ENCODE data around the gene RNF135. TPM values are rescaled to one million over a fixed set of nuclear protein-coding genes. Genes with fewer than 3 reads are reported as not detected.
"Not testable (repeated sequence)": the region's sequence is repeated elsewhere in the genome, so short reads cannot be mapped to it uniquely, and the experiment has no call there.

Gene RNF135
- total RNA-seq, 1 experiment from 2014 or later = 0.64 TPM

GRCh38 chr17:30930495-30930894 lies 40.3 kb upstream of the RNF135 start:
- no peaks in the 10 kb centered on the region for H3K4me1 ChIP-seq
- no peak overlapping the region for H3K4me3 ChIP-seq (ENCODE audit: low read depth, low read length)
- H3K27me3 ChIP-seq (replicated peaks; ENCODE audit: control insufficient read depth, insufficient read depth, low read length) = no peaks in the 10 kb centered on the region
- intact Hi-C loops (cut with micrococcal nuclease; ENCODE audit: unreplicated experiment) = no loop called here
- H3K9me3 Mint-ChIP-seq (ENCODE audit: unreplicated experiment) = no peaks in the 10 kb centered on the region
- H3K36me3 Mint-ChIP-seq (ENCODE audit: insufficient read depth, unreplicated experiment) = no peaks in the 10 kb centered on the region
- no peak for DNase-seq
- no TSS peak for BruUV-seq (replicated peaks)
- H3K9me3 ChIP-seq = no peaks in the 10 kb centered on the region
- H3K27ac Mint-ChIP-seq (ENCODE audit: unreplicated experiment) = no peak overlapping the region
- no peak for TF ChIP-seq CTCF (IDR thresholded peaks at IDR 0.05; ENCODE audit: insufficient read depth in 1 of 2, low read depth in 1 of 2, low read length in 1 of 2, severe bottlenecking in 1 of 2, unreplicated experiment in 1 of 2)
- POLR2A ChIA-PET = no interaction called here
- peaks cover under 1% of the 10 kb centered on the region for H3K27me3 Mint-ChIP-seq (ENCODE audit: insufficient read depth, unreplicated experiment)
- no peak overlapping the region for H3K4me3 Mint-ChIP-seq (ENCODE audit: unreplicated experiment)
- CTCF ChIA-PET = interaction anchor here (0.5 kb wide), 1 partner anchor 38 kb away, joined by 3 read pairs; no protein-coding TSS in a partner anchor
- H3K4me1 Mint-ChIP-seq (ENCODE audit: low read depth, unreplicated experiment) = no peaks in the 10 kb centered on the region
- H3K36me3 ChIP-seq (ENCODE audit: control insufficient read depth, insufficient read depth, low read length) = no peaks in the 10 kb centered on the region

- intact Hi-C loops (cut with micrococcal nuclease; ENCODE audit: unreplicated experiment); DNase-seq; H3K36me3 Mint-ChIP-seq (ENCODE audit: insufficient read depth, unreplicated experiment); H3K9me3 Mint-ChIP-seq (ENCODE audit: unreplicated experiment); H3K36me3 ChIP-seq (ENCODE audit: control insufficient read depth, insufficient read depth, low read length); H3K27ac Mint-ChIP-seq (ENCODE audit: unreplicated experiment); H3K4me1 Mint-ChIP-seq (ENCODE audit: low read depth, unreplicated experiment); H3K4me1 ChIP-seq; BruUV-seq (replicated peaks); H3K9me3 ChIP-seq; H3K4me3 ChIP-seq (ENCODE audit: low read depth, low read length); H3K27me3 ChIP-seq (replicated peaks; ENCODE audit: control insufficient read depth, insufficient read depth, low read length); H3K4me3 Mint-ChIP-seq (ENCODE audit: unreplicated experiment); H3K27me3 Mint-ChIP-seq (ENCODE audit: insufficient read depth, unreplicated experiment): not testable (repeated sequence)
- CTCF ChIA-PET = interaction anchor here (0.7 kb wide), 1 partner anchor 394 kb away, joined by 3 read pairs; no protein-coding TSS in a partner anchor
- POLR2A ChIA-PET = interaction anchor here (0.5 kb wide), 1 partner anchor 81 kb away, joined by 5 read pairs; no protein-coding TSS in a partner anchor
These were observed 39.3 kb upstream of the RNF135 start for GRCh38 chr17:30931582-30931981.

DNA sequence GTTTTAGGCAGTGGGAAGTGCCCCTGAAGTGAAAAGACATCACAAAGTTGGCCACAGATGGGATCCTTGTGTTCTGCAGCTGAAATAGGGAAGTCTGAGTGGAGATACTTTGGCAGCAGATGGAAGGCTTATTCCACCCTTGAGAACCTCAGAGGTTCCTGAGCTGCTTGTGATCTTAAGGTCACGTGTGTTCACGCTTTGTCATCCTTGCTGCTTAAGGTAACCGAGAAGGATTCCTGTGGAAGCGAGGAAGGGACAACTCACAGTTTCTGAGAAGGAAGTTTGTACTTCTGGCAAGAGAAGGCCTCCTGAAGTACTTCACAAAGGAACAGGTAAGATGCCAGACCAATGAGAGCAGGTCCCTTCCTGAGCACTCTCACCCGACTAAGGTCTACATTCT lies 36.9 kb upstream of the RNF135 start:
- H3K36me3 Mint-ChIP-seq (ENCODE audit: insufficient read depth, unreplicated experiment) = no peaks in the 10 kb centered on the region
- no TSS peak for BruUV-seq (replicated peaks)
- H3K4me1 Mint-ChIP-seq (ENCODE audit: low read depth, unreplicated experiment) = no peaks in the 10 kb centered on the region
- Histone ChIP-seq H3K9me3 (no peaks in the 10 kb centered on the region), H3K27me3 (replicated peaks; ENCODE audit: control insufficient read depth, insufficient read depth, low read length) (no peaks in the 10 kb centered on the region), H3K4me1 (no peaks in the 10 kb centered on the region), H3K36me3 (ENCODE audit: control insufficient read depth, insufficient read depth, low read length) (no peaks in the 10 kb centered on the region), H3K4me3 (ENCODE audit: low read depth, low read length) (no peak overlapping the region)
- no peak overlapping the region for H3K27ac Mint-ChIP-seq (ENCODE audit: unreplicated experiment)
- H3K27me3 Mint-ChIP-seq (ENCODE audit: insufficient read depth, unreplicated experiment) = no peaks in the 10 kb centered on the region
- H3K4me3 Mint-ChIP-seq (ENCODE audit: unreplicated experiment) = no peak overlapping the region
- ChIA-PET POLR2A (no interaction called here), CTCF (interaction anchor here (0.5 kb wide), 1 partner anchor 12 kb away, joined by 3 read pairs; the partner anchor contains the start of gene ADAP2)
- intact Hi-C loops (cut with micrococcal nuclease; ENCODE audit: unreplicated experiment) = no loop called here
- no peak for DNase-seq
- no peaks in the 10 kb centered on the region for H3K9me3 Mint-ChIP-seq (ENCODE audit: unreplicated experiment)
- no peak for TF ChIP-seq CTCF (IDR thresholded peaks at IDR 0.05; ENCODE audit: insufficient read depth in 1 of 2, low read depth in 1 of 2, low read length in 1 of 2, severe bottlenecking in 1 of 2, unreplicated experiment in 1 of 2)

Data from Caco-2 (cell line).